Panc1 (cell line): ENCODE results near the gene LMCD1.

Source experiments
- CTCF ChIP-seq: fragments of 450-650 bp; IDR thresholded peaks from 2 replicates; pipeline ENCODE4 v1.5.1; 2017; ENCODE audit warnings: mild to moderate bottlenecking
- POLR2AphosphoS5 ChIP-seq: IDR thresholded peaks from 2 replicates; pipeline ENCODE4 v1.6.1; 2012; ENCODE audit warnings: mild to moderate bottlenecking, low read depth, low read length, moderate library complexity
- REST ChIP-seq, 2 experiments: IDR thresholded peaks; 2 replicates each; pipeline ENCODE4 v1.6.1; 2011 to 2012; ENCODE audit warnings: low read depth in 2 of 2, control low read depth in 1 of 2, low read length in 1 of 2, mild to moderate bottlenecking in 1 of 2, moderate library complexity in 1 of 2; ENCODE audit not compliant: insufficient read depth in 1 of 2

- TF ChIP-seq CTCF (no peak), REST (IDR thresholded peaks at IDR 0.05; ENCODE audit: insufficient read depth in 1 of 2, low read depth in 2 of 2, low read length in 1 of 2) (no peak), POLR2AphosphoS5 (no peak)
These were observed 15.9 kb downstream of the LMCD1 start for GRCh38 chr3:8517487-8517886.
